HAP-1 (cell line): Measurements from ENCODE around the gene EPSTI1.
A peak's percentile ranks its signal among the peaks of the same experiment; 100 is the strongest.

Experiments used
- DNase-seq, 2 experiments: peaks; one replicate each; pipeline ENCODE4 v3.0.0-alpha.2; 2016 to 2020; ENCODE audit warnings: low spot score in 2 of 2
- H3K27me3 ChIP-seq: fragments of 250-450 bp; sonication (Bioruptor Pico); 2 replicates; pipeline ENCODE4 v1.5.1; 2020; ENCODE audit warnings: low read depth, mild to moderate bottlenecking, moderate library complexity
- H3K36me3 ChIP-seq: fragments of 250-450 bp; sonication (Bioruptor Pico); replicated peaks from 2 replicates; pipeline ENCODE4 v1.5.1; 2020; ENCODE audit warnings: mild to moderate bottlenecking
- H3K4me1 ChIP-seq: fragments of 250-450 bp; sonication (Bioruptor Pico); 2 replicates; pipeline ENCODE4 v1.5.1; 2020; ENCODE audit warnings: mild to moderate bottlenecking
- H3K4me3 ChIP-seq: fragments of 250-450 bp; sonication (Bioruptor Pico); 2 replicates; pipeline ENCODE4 v1.5.1; 2020; ENCODE audit warnings: mild to moderate bottlenecking, moderate library complexity
- H3K9me3 ChIP-seq: fragments of 250-450 bp; sonication (Bioruptor Pico); 2 replicates; pipeline ENCODE4 v1.5.1; 2020; ENCODE audit warnings: mild to moderate bottlenecking, moderate library complexity
- in situ Hi-C: fragments of 300-500 bp; cut with MboI; formaldehyde crosslinking; loops from 3 replicates; pipeline ENCODE4 v1.14.3; 2020; ENCODE audit warnings: low sequenced_read_pairs, inconsistent platforms, mixed read lengths

The EPSTI1 gene

GRCh38 chr13:42929886-42930535 is 62.0 kb downstream of the EPSTI1 start:
- Histone ChIP-seq H3K9me3 (no peaks in the 10 kb centered on the region), H3K4me1 (no peaks in the 10 kb centered on the region), H3K36me3 (no peaks in the 10 kb centered on the region), H3K4me3 (no peak overlapping the region), H3K27me3 (no peaks in the 10 kb centered on the region)
- in situ Hi-C loops = no loop called here
- DNase-seq = no peak

GRCh38 chr13:42926555-42926954 is 65.5 kb downstream of the EPSTI1 start:
- Histone ChIP-seq H3K4me1 (no peaks in the 10 kb centered on the region), H3K4me3 (no peak overlapping the region), H3K27me3 (no peaks in the 10 kb centered on the region), H3K9me3 (no peaks in the 10 kb centered on the region), H3K36me3 (no peaks in the 10 kb centered on the region)
- in situ Hi-C loops = no loop called here
- no peak for DNase-seq

- DNase-seq = no peak
These were observed 66.0 kb downstream of the EPSTI1 start for GRCh38 chr13:42926043-42926442.

GRCh38 chr13:42925626-42926025 is 66.4 kb downstream of the EPSTI1 start:
- H3K4me3 ChIP-seq = no peak overlapping the region
- H3K9me3 ChIP-seq = no peaks in the 10 kb centered on the region
- no peak for DNase-seq
- no peaks in the 10 kb centered on the region for H3K4me1 ChIP-seq
- in situ Hi-C loops = no loop called here
- H3K36me3 ChIP-seq = no peaks in the 10 kb centered on the region
- no peaks in the 10 kb centered on the region for H3K27me3 ChIP-seq

More at GRCh38 chr13:42926043-42926442, 66.0 kb downstream of the EPSTI1 start:
- Histone ChIP-seq H3K27me3 (no peaks in the 10 kb centered on the region), H3K36me3 (no peaks in the 10 kb centered on the region), H3K4me3 (no peak overlapping the region), H3K4me1 (no peaks in the 10 kb centered on the region), H3K9me3 (no peaks in the 10 kb centered on the region)
- in situ Hi-C loops = no loop called here

- in situ Hi-C loops = no loop called here
- Histone ChIP-seq H3K4me3 (no peak overlapping the region), H3K4me1 (no peaks in the 10 kb centered on the region), H3K27me3 (no peaks in the 10 kb centered on the region), H3K36me3 (no peaks in the 10 kb centered on the region), H3K9me3 (no peaks in the 10 kb centered on the region)
- DNase-seq = no peak
These were observed 67.7 kb downstream of the EPSTI1 start for GRCh38 chr13:42924344-42924743.

GRCh38 chr13:42907745-42908144 is 84.3 kb downstream of the EPSTI1 start:
- Histone ChIP-seq H3K4me3 (no peak overlapping the region), H3K4me1 (no peaks in the 10 kb centered on the region), H3K27me3 (no peaks in the 10 kb centered on the region), H3K36me3 (no peaks in the 10 kb centered on the region), H3K9me3 (no peaks in the 10 kb centered on the region)
- in situ Hi-C loops = no loop called here
- no peak for DNase-seq

GRCh38 chr13:42906257-42906656 is 85.8 kb downstream of the EPSTI1 start:
- Histone ChIP-seq H3K36me3 (no peaks in the 10 kb centered on the region), H3K4me3 (no peak overlapping the region), H3K4me1 (no peaks in the 10 kb centered on the region), H3K9me3 (no peaks in the 10 kb centered on the region), H3K27me3 (no peaks in the 10 kb centered on the region)
- no peak for DNase-seq
- in situ Hi-C loops = no loop called here

- H3K27me3 ChIP-seq = no peaks in the 10 kb centered on the region
- H3K4me3 ChIP-seq = no peak overlapping the region
- DNase-seq = no peak
- in situ Hi-C loops = no loop called here
- H3K9me3 ChIP-seq = no peaks in the 10 kb centered on the region
- H3K4me1 ChIP-seq = no peaks in the 10 kb centered on the region
- no peaks in the 10 kb centered on the region for H3K36me3 ChIP-seq
These were observed 86.5 kb downstream of the EPSTI1 start for GRCh38 chr13:42905579-42905978.

GRCh38 chr13:42899266-42899665 is 92.8 kb downstream of the EPSTI1 start:
- H3K27me3 ChIP-seq = no peaks in the 10 kb centered on the region
- no peak for DNase-seq
- no peaks in the 10 kb centered on the region for H3K9me3 ChIP-seq
- peaks cover 4% of the 10 kb centered on the region for H3K4me1 ChIP-seq
- no peak overlapping the region for H3K4me3 ChIP-seq
- no peaks in the 10 kb centered on the region for H3K36me3 ChIP-seq
- in situ Hi-C loops = no loop called here

- no peaks in the 10 kb centered on the region for H3K27me3 ChIP-seq
- H3K9me3 ChIP-seq = no peaks in the 10 kb centered on the region
- H3K4me3 ChIP-seq = no peak overlapping the region
- in situ Hi-C loops = no loop called here
- DNase-seq = no peak
- H3K4me1 ChIP-seq = peaks cover 8% of the 10 kb centered on the region
- H3K36me3 ChIP-seq = no peaks in the 10 kb centered on the region
These were observed 96.3 kb downstream of the EPSTI1 start for GRCh38 chr13:42895776-42896175.

GRCh38 chr13:42894765-42895243 is 97.2 kb downstream of the EPSTI1 start:
- in situ Hi-C loops = no loop called here
- no peaks in the 10 kb centered on the region for H3K9me3 ChIP-seq
- DNase-seq = peak; percentile 56 to 72
- no peaks in the 10 kb centered on the region for H3K27me3 ChIP-seq
- H3K4me1 ChIP-seq = peaks cover 8% of the 10 kb centered on the region
- no peak overlapping the region for H3K4me3 ChIP-seq
- H3K36me3 ChIP-seq = no peaks in the 10 kb centered on the region

- H3K4me3 ChIP-seq = no peak overlapping the region
- peaks cover 8% of the 10 kb centered on the region for H3K4me1 ChIP-seq
- H3K27me3 ChIP-seq = no peaks in the 10 kb centered on the region
- no peaks in the 10 kb centered on the region for H3K36me3 ChIP-seq
- DNase-seq = no peak
- in situ Hi-C loops = no loop called here
- H3K9me3 ChIP-seq = no peaks in the 10 kb centered on the region
These were observed 98.8 kb downstream of the EPSTI1 start for GRCh38 chr13:42893214-42893671.

- no peaks in the 10 kb centered on the region for H3K36me3 ChIP-seq
- peaks cover 8% of the 10 kb centered on the region for H3K4me1 ChIP-seq
- H3K4me3 ChIP-seq = no peak overlapping the region
- H3K27me3 ChIP-seq = no peaks in the 10 kb centered on the region
- no peak for DNase-seq
- in situ Hi-C loops = no loop called here
- no peaks in the 10 kb centered on the region for H3K9me3 ChIP-seq
These were observed 99.3 kb downstream of the EPSTI1 start for GRCh38 chr13:42892760-42893159.

- DNase-seq = no peak
- Histone ChIP-seq H3K36me3 (no peaks in the 10 kb centered on the region), H3K4me3 (no peak overlapping the region), H3K9me3 (no peaks in the 10 kb centered on the region), H3K4me1 (peaks cover 8% of the 10 kb centered on the region), H3K27me3 (no peaks in the 10 kb centered on the region)
- in situ Hi-C loops = no loop called here
These were observed 100.5 kb downstream of the EPSTI1 start for GRCh38 chr13:42891591-42891990.

- H3K27me3 ChIP-seq = no peaks in the 10 kb centered on the region
- no peaks in the 10 kb centered on the region for H3K36me3 ChIP-seq
- no peak for DNase-seq
- no peaks in the 10 kb centered on the region for H3K9me3 ChIP-seq
- in situ Hi-C loops = no loop called here
- no peak overlapping the region for H3K4me3 ChIP-seq
- H3K4me1 ChIP-seq = no peaks in the 10 kb centered on the region
These were observed 106.7 kb downstream of the EPSTI1 start for GRCh38 chr13:42885325-42885724.
